GM19455 (cell line): ENCODE results near the gene COMMD3.
A peak's percentile ranks its signal among the peaks of the same experiment; 100 is the strongest.
"Not testable (repeated sequence)": the region's sequence is repeated elsewhere in the genome, so short reads cannot be mapped to it uniquely, and the experiment has no call there.

Experiments
- ATAC-seq: cut with Tn5 transposase; IDR thresholded peaks from one replicate; pipeline ENCODE4 v1.9.1; 2021; ENCODE audit not compliant: unreplicated experiment

The COMMD3 gene

DNA sequence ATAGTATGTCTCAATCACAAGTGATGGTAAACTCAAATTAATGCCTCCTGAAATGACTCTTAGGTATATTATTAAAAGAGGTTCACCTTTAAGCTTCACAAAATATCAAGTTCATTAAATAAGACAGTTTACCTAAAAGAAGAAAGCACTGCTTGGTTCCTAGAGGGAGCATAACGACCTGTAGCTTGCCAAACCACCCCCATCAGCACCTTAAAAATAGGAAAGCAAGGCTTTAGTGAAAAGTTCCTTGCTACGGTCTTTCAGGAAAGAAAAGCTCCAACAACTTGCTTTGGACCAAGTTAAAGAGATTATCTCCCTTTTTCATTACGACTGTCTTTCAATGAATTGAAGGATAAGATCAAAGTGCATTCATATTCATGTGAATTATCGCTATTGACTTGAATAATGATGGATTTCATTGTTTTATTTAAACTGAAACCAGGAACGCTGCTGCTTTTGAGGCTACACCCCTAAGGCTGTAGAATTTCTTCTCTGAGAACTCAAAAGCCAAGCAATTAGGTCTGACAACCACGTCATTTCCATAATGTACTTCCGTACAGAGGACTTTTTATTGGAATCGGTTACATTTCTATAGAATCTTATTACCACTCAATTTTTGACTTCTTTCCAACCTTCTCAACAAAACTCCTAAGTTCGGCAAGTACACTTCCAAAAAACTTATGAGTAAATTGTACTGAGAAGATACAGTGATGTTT lies 22.2 kb downstream of the COMMD3 start:
- no peak for ATAC-seq

GRCh38 chr10:22338931-22339330 lies 22.7 kb downstream of the COMMD3 start:
- no peak for ATAC-seq

GRCh38 chr10:22339761-22340328 lies 23.7 kb downstream of the COMMD3 start:
- no peak for ATAC-seq

DNA sequence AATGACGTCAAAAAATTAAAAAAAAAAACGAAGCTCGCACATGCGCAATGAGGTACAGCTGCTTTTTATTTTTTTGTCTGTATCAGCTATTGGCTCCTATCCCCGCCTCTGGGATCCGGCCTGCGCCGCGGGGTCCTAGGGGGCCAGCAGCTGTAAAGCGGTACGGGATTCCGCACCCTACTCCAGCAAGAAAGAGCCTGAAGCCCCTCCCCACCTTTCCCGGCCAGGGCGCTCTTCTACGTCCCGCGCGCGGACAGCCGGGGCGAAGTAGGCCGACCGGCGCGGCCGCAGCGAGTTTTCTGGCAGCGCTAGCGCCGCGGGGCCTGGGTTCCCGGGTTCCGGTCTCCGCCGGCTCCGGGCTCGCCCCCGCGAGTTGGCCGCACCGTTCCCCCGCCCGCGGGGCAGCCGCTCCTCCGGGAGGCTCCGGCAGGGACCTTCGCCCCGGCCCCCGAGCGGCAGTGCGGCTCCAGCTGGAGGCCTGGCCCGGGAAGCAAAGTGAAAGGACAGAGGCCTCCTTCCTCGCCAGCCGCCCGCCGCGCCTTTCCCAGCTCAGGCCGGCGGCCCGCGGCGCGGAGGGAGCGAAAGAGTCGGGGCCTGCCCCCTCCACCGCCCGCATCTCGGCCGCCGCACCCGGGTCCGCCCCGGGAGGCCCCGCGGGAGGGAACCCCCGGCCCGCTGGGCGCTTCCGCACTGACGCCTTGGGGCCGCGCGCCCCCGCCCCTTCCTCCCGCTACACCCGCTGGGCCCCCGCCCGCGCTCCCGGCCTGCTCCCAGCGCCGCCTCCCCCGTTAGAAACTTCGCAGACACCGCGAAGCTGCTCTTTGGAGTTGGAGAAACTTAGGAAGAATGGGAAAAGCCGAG lies 24.4 kb downstream of the COMMD3 start:
- ATAC-seq, result peak; percentile 43

- peak; percentile 11 for ATAC-seq
Measured at GRCh38 chr10:22341190-22341925, 25.2 kb downstream of the COMMD3 start.

DNA sequence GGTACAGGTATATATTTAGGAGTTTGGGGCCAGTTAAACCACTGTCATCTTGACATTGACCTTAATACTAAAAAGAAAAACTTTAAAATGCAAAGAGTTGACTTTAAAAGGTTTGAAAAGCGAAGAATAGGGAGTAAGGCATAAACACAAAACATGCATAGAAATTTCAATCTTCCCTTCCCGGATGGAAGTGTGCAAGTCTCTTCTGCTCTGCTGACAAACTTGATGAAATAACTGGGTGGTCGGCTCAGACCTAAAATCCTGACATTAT lies 25.7 kb downstream of the COMMD3 start:
- ATAC-seq, result no peak

DNA sequence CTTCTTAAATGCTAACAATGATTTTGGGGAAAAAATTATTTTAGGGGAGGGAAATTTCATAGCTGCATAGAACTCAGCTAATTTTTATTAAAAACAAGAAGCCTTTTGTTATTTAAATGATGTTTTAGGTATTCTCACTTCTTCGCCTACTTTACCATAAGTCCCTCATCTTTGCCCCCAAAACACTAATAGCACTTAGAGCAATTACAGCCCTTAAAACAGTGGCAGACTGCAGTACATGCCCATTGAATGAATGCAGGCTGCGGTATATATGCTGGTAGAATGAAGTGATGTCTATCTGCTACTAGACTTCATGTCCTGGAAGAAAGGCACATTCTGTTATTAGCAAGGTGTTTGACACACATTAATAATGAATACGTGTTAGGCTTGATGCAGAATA lies 26.2 kb downstream of the COMMD3 start:
- no peak for ATAC-seq

- no peak for ATAC-seq
Measured at GRCh38 chr10:22343731-22344130, 27.5 kb downstream of the COMMD3 start.

DNA sequence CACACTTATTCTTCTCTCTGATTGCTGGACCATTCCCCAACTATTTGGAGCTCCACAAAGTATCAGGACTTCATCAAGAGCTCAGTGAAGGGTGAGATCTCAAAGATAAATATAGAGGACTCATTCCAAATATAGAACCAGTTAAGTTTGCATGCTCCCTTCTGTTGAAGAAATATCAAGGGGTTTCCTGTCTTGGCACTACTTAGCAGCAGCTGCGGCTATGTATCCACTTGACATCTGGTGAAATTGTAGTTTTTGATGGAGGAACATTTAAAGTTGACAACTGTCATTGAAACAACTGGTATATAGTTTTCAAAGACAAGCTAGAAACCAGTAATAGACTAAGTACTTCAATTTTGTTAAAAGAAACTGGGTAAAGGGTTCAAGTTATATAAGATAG lies 28.1 kb downstream of the COMMD3 start:
- ATAC-seq, result no peak

DNA sequence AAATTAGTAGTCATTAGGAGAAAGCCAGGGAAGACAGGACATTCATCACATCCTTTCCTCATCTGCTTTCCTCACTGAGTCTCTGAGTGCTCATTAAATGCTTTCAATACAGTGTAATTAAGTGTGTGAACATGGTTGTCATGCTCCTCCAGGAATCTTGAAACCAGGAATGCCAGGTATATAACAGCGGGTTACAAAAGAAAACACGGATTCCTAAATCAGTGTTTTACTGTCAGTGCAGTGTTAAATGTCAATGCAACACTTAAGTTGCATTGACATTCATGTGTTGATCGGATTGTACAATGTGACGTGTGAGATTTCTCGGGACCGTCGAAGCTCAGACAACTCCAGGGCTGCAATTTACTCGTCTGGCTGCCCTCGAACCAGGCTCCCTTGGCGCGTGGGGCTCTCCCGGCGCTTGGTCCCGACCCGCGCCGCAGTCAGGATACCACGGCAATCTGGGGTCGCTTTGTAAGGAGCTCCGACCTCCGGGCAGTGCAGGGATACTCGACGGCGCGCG lies 28.7 kb downstream of the COMMD3 start:
- no peak for ATAC-seq

GRCh38 chr10:22345301-22346095 lies 29.3 kb downstream of the COMMD3 start, which contains the start of gene SPAG6:
TSS of gene SPAG6 (plus strand) at chr10:22345496. CDS start at chr10:22345612, 116 bp downstream.
- ATAC-seq, result peak; percentile 40

- no peak for ATAC-seq
Measured at GRCh38 chr10:22346096-22346661, 30.0 kb downstream of the COMMD3 start.

- no peak for ATAC-seq
Measured at GRCh38 chr10:22349755-22350154, 33.6 kb downstream of the COMMD3 start.

GRCh38 chr10:22351131-22351703 lies 35.0 kb downstream of the COMMD3 start:
- ATAC-seq, result no peak

DNA sequence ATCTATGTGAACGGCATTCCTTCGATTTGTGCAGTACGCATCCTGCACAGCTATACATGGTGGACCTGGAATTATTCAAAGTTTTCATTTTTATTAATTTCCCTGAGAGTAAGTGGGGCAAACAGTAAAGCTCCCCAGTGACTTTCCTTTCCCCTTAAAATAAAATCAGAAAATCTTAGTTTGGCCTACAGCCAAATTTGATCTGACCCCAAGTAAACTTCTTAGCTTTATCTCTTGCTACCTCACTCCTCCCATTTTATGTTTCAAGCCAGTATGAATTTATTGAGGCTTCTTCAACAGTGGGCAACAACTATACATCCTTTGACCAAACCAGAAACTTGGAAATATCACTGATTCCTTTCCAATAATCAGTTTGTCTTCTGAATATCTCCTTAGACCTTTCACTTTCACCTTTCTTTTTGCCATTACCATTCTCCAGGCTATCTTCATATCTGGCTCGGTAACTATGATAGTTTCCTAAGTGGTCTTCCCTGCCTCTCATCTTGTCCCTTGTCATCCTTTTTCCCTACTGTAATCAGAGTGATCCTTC lies 40.2 kb downstream of the COMMD3 start:
- no peak for ATAC-seq

DNA sequence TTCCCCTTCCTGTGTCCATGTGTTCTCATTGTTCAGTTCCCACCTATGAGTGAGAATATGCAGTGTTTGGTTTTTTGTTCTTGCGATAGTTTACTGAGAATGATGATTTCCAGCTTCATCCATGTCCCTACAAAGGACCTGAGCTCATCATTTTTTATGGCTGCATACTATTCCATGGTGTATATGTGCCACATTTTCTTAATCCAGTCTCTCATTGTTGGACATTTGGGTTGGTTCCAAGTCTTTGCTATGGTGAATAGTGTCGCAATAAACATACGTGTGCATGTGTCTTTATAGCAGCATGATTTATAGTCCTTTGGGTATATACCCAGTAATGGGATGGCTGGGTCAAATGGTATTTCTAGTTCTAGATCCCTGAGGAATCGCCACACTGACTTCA lies 41.6 kb downstream of the COMMD3 start:
- not testable (repeated sequence) for ATAC-seq

DNA sequence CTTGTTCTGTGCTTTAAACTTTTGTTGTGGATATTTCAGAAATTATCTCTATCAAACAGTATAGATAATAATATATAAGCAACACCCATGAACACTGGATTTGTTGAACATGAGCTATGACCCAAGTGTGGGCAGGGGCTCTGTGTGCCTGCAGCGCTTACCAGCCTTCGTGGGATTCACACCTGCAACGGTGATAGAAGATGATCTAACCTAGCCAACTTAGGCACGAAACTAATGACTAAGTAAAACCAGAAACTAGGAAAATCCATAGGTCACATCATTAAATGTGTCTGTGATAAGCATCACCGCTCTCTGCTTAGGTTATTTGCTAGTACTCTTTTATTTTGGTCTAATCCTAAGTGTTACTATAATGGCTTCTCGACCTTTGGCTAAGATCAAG lies 47.1 kb downstream of the COMMD3 start:
- ATAC-seq, result no peak

- ATAC-seq, result no peak
Measured at GRCh38 chr10:22364407-22365140, 48.4 kb downstream of the COMMD3 start.

DNA sequence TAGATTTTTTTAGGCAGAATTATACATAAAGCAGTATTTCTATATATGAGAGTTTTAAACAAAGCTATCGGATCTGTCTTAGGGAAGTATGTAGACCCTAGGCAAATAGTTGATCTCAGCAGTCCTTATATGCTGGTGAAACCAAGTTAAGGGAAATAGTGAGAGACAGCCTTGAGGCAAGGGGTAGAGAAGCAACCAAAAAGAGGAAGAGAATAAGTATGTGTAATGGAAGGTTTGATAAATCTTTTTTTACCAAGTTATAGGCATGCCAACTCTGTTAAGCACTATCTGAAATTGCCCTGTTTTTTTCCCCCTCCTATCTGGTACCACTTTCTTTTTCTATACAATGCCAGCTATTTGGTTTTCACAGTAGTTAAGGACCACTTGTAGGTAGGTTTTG lies 49.0 kb downstream of the COMMD3 start:
- no peak for ATAC-seq
